Astrocyte (in vitro differentiated cells and primary cell): ENCODE measurements around the gene FYN.

Source experiments
- CTCF ChIP-seq: IDR thresholded peaks from 2 replicates; pipeline ENCODE4 v1.5.1; 2011; ENCODE audit warnings: low read depth, mild to moderate bottlenecking, inconsistent platforms, low read length, moderate library complexity; ENCODE audit not compliant: insufficient read depth
- EZH2 ChIP-seq: IDR thresholded peaks from 2 replicates; pipeline ENCODE4 v1.6.1; 2012; ENCODE audit warnings: mild to moderate bottlenecking, low read length, inconsistent platforms; ENCODE audit not compliant: insufficient read depth

- TF ChIP-seq CTCF: no peak
- no peak for TF ChIP-seq EZH2
Measured at GRCh38 chr6:111806561-111807497, 66.4 kb downstream of the FYN start.
